ENCODE data around the gene AQP4. TPM values are rescaled to one million over a fixed set of nuclear protein-coding genes. Genes with fewer than 3 reads are reported as not detected.
A peak's percentile ranks its signal among the peaks of the same experiment; 100 is the strongest.

The AQP4 gene
- total and polyA plus RNA-seq, 2 of the 13 experiments (the other 11 are each of a cell fraction or from before 2014, with no cell fraction given), result 0.20 to 0.62 TPM

DNA sequence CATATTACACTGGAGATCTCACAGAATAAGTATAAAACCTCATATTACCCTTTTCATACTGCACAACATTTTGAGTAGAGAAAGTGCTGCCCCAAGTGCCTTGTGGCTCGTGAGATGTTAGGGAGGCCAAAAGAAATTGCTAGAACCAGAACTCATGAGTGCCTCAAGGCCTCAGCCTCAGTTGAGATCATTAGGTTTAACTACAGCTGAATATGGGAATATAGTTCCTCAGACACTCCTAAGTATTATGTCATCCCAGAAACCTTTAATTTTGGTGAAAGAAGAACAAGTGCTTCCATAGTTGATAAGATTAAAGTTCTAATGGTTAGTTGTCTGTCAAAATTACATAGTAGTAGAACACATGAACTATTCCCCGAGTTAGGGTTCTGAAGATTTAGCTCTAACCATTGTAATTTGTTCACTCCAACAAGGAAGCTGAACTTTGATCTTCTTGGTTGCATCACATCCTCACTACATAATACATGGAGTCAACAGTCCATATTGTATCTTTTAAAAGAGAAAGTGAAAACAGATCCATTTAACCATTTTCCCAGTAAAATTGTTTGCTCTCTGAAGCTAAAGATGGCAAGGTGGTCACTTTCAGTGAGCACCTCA, 9.6 kb upstream of the AQP4 start (continued):
- TF ChIP-seq, protein P1, sequence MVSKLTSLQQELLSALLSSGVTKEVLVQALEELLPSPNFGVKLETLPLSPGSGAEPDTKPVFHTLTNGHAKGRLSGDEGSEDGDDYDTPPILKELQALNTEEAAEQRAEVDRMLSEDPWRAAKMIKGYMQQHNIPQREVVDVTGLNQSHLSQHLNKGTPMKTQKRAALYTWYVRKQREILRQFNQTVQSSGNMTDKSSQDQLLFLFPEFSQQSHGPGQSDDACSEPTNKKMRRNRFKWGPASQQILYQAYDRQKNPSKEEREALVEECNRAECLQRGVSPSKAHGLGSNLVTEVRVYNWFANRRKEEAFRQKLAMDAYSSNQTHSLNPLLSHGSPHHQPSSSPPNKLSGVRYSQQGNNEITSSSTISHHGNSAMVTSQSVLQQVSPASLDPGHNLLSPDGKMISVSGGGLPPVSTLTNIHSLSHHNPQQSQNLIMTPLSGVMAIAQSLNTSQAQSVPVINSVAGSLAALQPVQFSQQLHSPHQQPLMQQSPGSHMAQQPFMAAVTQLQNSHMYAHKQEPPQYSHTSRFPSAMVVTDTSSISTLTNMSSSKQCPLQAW (CRISPR knock-in tag; IDR thresholded peaks at IDR 0.05), result no peak
- TF ChIP-seq GLI4 (CRISPR knock-in tag; IDR thresholded peaks at IDR 0.05; ENCODE audit: borderline replicate concordance), result no peak
- no peak for TF ChIP-seq ZNF333 (CRISPR knock-in tag; IDR thresholded peaks at IDR 0.05; ENCODE audit: borderline replicate concordance)
- TF ChIP-seq ZFP36L2 (CRISPR knock-in tag; IDR thresholded peaks at IDR 0.05), result no peak
- no peak for TF ChIP-seq ZNF660 (CRISPR knock-in tag; IDR thresholded peaks at IDR 0.05; ENCODE audit: borderline replicate concordance, low read depth)
- TF ChIP-seq CEBPB (IDR thresholded peaks at IDR 0.05; ENCODE audit: borderline replicate concordance, low read depth, low read length), result peak; percentile 94
- TF ChIP-seq MXI1 (IDR thresholded peaks at IDR 0.05; ENCODE audit: borderline replicate concordance, low read depth, low read length), result no peak
- peak; percentile 57 for TF ChIP-seq HNF4G (IDR thresholded peaks at IDR 0.05; ENCODE audit: borderline replicate concordance, low read depth, low read length)
- TF ChIP-seq HNF4G (CRISPR knock-in tag; IDR thresholded peaks at IDR 0.05; ENCODE audit: borderline replicate concordance, low read depth), result no peak
- no peak for TF ChIP-seq PCBP2 (optimal IDR thresholded peaks at IDR 0.05; ENCODE audit: low read depth, low read length, poor library complexity, severe bottlenecking)
- TF ChIP-seq SOX13 (IDR thresholded peaks at IDR 0.05), result no peak
- peak in 1 of 2 experiments; percentile 70; a peak in 1 of 4 replicates for TF ChIP-seq SOX13 (CRISPR knock-in tag; conservative IDR thresholded peaks at IDR 0.05 in 1 of 2, IDR thresholded peaks at IDR 0.05 in 1 of 2)
- peak; percentile 43; the same call in 1 of the 2 replicates for TF ChIP-seq ZNF331 (CRISPR knock-in tag; IDR thresholded peaks at IDR 0.05)
- TF ChIP-seq, protein P2, sequence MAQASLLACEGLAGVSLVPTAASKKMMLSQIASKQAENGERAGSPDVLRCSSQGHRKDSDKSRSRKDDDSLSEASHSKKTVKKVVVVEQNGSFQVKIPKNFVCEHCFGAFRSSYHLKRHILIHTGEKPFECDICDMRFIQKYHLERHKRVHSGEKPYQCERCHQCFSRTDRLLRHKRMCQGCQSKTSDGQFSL (CRISPR knock-in tag; IDR thresholded peaks at IDR 0.05), result no peak
- no peak for TF ChIP-seq ZNF451 (CRISPR knock-in tag; IDR thresholded peaks at IDR 0.05)
- peak; percentile 82; the same call in 1 of the 2 replicates for TF ChIP-seq NCOR1 (IDR thresholded peaks at IDR 0.05; ENCODE audit: borderline replicate concordance, low read length)
- TF ChIP-seq, protein P3, sequence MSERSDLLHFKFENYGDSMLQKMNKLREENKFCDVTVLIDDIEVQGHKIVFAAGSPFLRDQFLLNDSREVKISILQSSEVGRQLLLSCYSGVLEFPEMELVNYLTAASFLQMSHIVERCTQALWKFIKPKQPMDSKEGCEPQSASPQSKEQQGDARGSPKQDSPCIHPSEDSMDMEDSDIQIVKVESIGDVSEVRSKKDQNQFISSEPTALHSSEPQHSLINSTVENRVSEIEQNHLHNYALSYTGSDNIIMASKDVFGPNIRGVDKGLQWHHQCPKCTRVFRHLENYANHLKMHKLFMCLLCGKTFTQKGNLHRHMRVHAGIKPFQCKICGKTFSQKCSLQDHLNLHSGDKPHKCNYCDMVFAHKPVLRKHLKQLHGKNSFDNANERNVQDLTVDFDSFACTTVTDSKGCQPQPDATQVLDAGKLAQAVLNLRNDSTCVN (CRISPR knock-in tag; IDR thresholded peaks at IDR 0.05; ENCODE audit: borderline replicate concordance), result no peak
- TF ChIP-seq, protein P4, sequence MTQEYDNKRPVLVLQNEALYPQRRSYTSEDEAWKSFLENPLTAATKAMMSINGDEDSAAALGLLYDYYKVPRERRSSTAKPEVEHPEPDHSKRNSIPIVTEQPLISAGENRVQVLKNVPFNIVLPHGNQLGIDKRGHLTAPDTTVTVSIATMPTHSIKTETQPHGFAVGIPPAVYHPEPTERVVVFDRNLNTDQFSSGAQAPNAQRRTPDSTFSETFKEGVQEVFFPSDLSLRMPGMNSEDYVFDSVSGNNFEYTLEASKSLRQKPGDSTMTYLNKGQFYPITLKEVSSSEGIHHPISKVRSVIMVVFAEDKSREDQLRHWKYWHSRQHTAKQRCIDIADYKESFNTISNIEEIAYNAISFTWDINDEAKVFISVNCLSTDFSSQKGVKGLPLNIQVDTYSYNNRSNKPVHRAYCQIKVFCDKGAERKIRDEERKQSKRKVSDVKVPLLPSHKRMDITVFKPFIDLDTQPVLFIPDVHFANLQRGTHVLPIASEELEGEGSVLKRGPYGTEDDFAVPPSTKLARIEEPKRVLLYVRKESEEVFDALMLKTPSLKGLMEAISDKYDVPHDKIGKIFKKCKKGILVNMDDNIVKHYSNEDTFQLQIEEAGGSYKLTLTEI (CRISPR knock-in tag; conservative IDR thresholded peaks at IDR 0.05), result no peak
- no peak for TF ChIP-seq ZNF788 (CRISPR knock-in tag; IDR thresholded peaks at IDR 0.05; ENCODE audit: borderline replicate concordance)
- TF ChIP-seq, protein P5, sequence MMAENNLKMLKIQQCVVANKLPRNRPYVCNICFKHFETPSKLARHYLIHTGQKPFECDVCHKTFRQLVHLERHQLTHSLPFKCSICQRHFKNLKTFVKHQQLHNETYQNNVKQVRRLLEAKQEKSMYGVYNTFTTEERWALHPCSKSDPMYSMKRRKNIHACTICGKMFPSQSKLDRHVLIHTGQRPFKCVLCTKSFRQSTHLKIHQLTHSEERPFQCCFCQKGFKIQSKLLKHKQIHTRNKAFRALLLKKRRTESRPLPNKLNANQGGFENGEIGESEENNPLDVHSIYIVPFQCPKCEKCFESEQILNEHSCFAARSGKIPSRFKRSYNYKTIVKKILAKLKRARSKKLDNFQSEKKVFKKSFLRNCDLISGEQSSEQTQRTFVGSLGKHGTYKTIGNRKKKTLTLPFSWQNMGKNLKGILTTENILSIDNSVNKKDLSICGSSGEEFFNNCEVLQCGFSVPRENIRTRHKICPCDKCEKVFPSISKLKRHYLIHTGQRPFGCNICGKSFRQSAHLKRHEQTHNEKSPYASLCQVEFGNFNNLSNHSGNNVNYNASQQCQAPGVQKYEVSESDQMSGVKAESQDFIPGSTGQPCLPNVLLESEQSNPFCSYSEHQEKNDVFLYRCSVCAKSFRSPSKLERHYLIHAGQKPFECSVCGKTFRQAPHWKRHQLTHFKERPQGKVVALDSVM (CRISPR knock-in tag; IDR thresholded peaks at IDR 0.05), result no peak
- TF ChIP-seq MIER3 (CRISPR knock-in tag; IDR thresholded peaks at IDR 0.05; ENCODE audit: borderline replicate concordance), result no peak
- no peak for TF ChIP-seq ZNF776 (CRISPR knock-in tag; IDR thresholded peaks at IDR 0.05)
- no peak for TF ChIP-seq ONECUT2 (CRISPR knock-in tag; IDR thresholded peaks at IDR 0.05)

Measured in HepG2 (cell line).